ENCODE data around the gene TMEM258.

TMEM258 gene

GRCh38 chr11:61760946-61761345 is 31.5 kb downstream of the TMEM258 start:
- no peak overlapping the region for H3K4me3 ChIP-seq (ENCODE audit: low read depth in 1 of 2, low read length in 2 of 2)
- no peak overlapping the region for H3K9ac ChIP-seq (ENCODE audit: low read depth in 1 of 2, low read length in 2 of 2)
- H3K27me3 ChIP-seq (ENCODE audit: control insufficient read depth in 1 of 2, insufficient read depth in 2 of 2, low read length in 2 of 2) = peaks cover 0 to 3% of the 10 kb centered on the region in 2 donors
- H3K27ac ChIP-seq (ENCODE audit: low read depth, low read length) = no peak overlapping the region
- H3K36me3 ChIP-seq (ENCODE audit: control insufficient read depth in 1 of 2, insufficient read depth in 2 of 2, low read length in 2 of 2) = peaks cover 0 to 3% of the 10 kb centered on the region in 2 donors
- no peaks in the 10 kb centered on the region for H3K9me3 ChIP-seq (ENCODE audit: control insufficient read depth in 1 of 2, low read length in 2 of 2)
- H3K4me1 ChIP-seq (ENCODE audit: control insufficient read depth in 1 of 2, insufficient read depth in 2 of 2, low read length in 2 of 2) = peaks cover 29 to 30% of the 10 kb centered on the region in 2 donors

GRCh38 chr11:61757213-61757862 is 35.1 kb downstream of the TMEM258 start:
- Histone ChIP-seq H3K27ac (ENCODE audit: low read depth, low read length) (peak overlapping the region; percentile 77), H3K27me3 (ENCODE audit: control insufficient read depth in 1 of 2, insufficient read depth in 2 of 2, low read length in 2 of 2) (no peaks in the 10 kb centered on the region), H3K4me3 (ENCODE audit: low read depth in 1 of 2, low read length in 2 of 2) (peak overlapping the region; percentile 46 to 65), H3K9ac (ENCODE audit: low read depth in 1 of 2, low read length in 2 of 2) (peak overlapping the region; percentile 48 to 94), H3K4me1 (ENCODE audit: control insufficient read depth in 1 of 2, insufficient read depth in 2 of 2, low read length in 2 of 2) (peaks cover 52% of the 10 kb centered on the region in 2 donors), H3K9me3 (ENCODE audit: control insufficient read depth in 1 of 2, low read length in 2 of 2) (no peaks in the 10 kb centered on the region), H3K36me3 (ENCODE audit: control insufficient read depth in 1 of 2, insufficient read depth in 2 of 2, low read length in 2 of 2) (peaks cover 0 to 3% of the 10 kb centered on the region in 2 donors)

- H3K9ac ChIP-seq (ENCODE audit: low read depth in 1 of 2, low read length in 2 of 2) = peak overlapping the region; percentile 61 to 94
- H3K27me3 ChIP-seq (ENCODE audit: control insufficient read depth in 1 of 2, insufficient read depth in 2 of 2, low read length in 2 of 2) = no peaks in the 10 kb centered on the region
- peaks cover 52 to 57% of the 10 kb centered on the region in 2 donors for H3K4me1 ChIP-seq (ENCODE audit: control insufficient read depth in 1 of 2, insufficient read depth in 2 of 2, low read length in 2 of 2)
- H3K4me3 ChIP-seq (ENCODE audit: low read depth in 1 of 2, low read length in 2 of 2) = peak overlapping the region; percentile 46 to 78
- H3K9me3 ChIP-seq (ENCODE audit: control insufficient read depth in 1 of 2, low read length in 2 of 2) = no peaks in the 10 kb centered on the region
- H3K27ac ChIP-seq (ENCODE audit: low read depth, low read length) = peak overlapping the region; percentile 88
- peaks cover 0 to 3% of the 10 kb centered on the region in 2 donors for H3K36me3 ChIP-seq (ENCODE audit: control insufficient read depth in 1 of 2, insufficient read depth in 2 of 2, low read length in 2 of 2)
These were observed 35.8 kb downstream of the TMEM258 start for GRCh38 chr11:61756452-61757212.

- Histone ChIP-seq H3K4me1 (ENCODE audit: control insufficient read depth in 1 of 2, insufficient read depth in 2 of 2, low read length in 2 of 2) (peaks cover 52 to 57% of the 10 kb centered on the region in 2 donors), H3K27me3 (ENCODE audit: control insufficient read depth in 1 of 2, insufficient read depth in 2 of 2, low read length in 2 of 2) (peaks cover 0 to 3% of the 10 kb centered on the region in 2 donors), H3K4me3 (ENCODE audit: low read depth in 1 of 2, low read length in 2 of 2) (peak overlapping the region; percentile 6 to 78), H3K9me3 (ENCODE audit: control insufficient read depth in 1 of 2, low read length in 2 of 2) (no peaks in the 10 kb centered on the region), H3K27ac (ENCODE audit: low read depth, low read length) (peak overlapping the region; percentile 88), H3K36me3 (ENCODE audit: control insufficient read depth in 1 of 2, insufficient read depth in 2 of 2, low read length in 2 of 2) (peaks cover 0 to 3% of the 10 kb centered on the region in 2 donors), H3K9ac (ENCODE audit: low read depth in 1 of 2, low read length in 2 of 2) (peak overlapping the region; percentile 61 to 94)
These were observed 36.3 kb downstream of the TMEM258 start for GRCh38 chr11:61756147-61756451.

GRCh38 chr11:61754534-61755482 is 37.6 kb downstream of the TMEM258 start:
- Histone ChIP-seq H3K4me1 (ENCODE audit: control insufficient read depth in 1 of 2, insufficient read depth in 2 of 2, low read length in 2 of 2) (peaks cover 52 to 57% of the 10 kb centered on the region in 2 donors), H3K27ac (ENCODE audit: low read depth, low read length) (peak overlapping the region; percentile 88), H3K4me3 (ENCODE audit: low read depth in 1 of 2, low read length in 2 of 2) (peak overlapping the region; percentile 78 to 79), H3K27me3 (ENCODE audit: control insufficient read depth in 1 of 2, insufficient read depth in 2 of 2, low read length in 2 of 2) (peaks cover 0 to 3% of the 10 kb centered on the region in 2 donors), H3K9me3 (ENCODE audit: control insufficient read depth in 1 of 2, low read length in 2 of 2) (no peaks in the 10 kb centered on the region), H3K9ac (ENCODE audit: low read depth in 1 of 2, low read length in 2 of 2) (peak overlapping the region; percentile 86 to 94), H3K36me3 (ENCODE audit: control insufficient read depth in 1 of 2, insufficient read depth in 2 of 2, low read length in 2 of 2) (peaks cover 0 to 3% of the 10 kb centered on the region in 2 donors)

- Histone ChIP-seq H3K36me3 (ENCODE audit: control insufficient read depth in 1 of 2, insufficient read depth in 2 of 2, low read length in 2 of 2) (peaks cover 0 to 2% of the 10 kb centered on the region in 2 donors), H3K9ac (ENCODE audit: low read depth in 1 of 2, low read length in 2 of 2) (peak overlapping the region; percentile 86 to 94), H3K4me3 (ENCODE audit: low read depth in 1 of 2, low read length in 2 of 2) (peak overlapping the region; percentile 78 to 79), H3K27ac (ENCODE audit: low read depth, low read length) (peak overlapping the region; percentile 54), H3K27me3 (ENCODE audit: control insufficient read depth in 1 of 2, insufficient read depth in 2 of 2, low read length in 2 of 2) (peaks cover 0 to 3% of the 10 kb centered on the region in 2 donors), H3K9me3 (ENCODE audit: control insufficient read depth in 1 of 2, low read length in 2 of 2) (no peaks in the 10 kb centered on the region), H3K4me1 (ENCODE audit: control insufficient read depth in 1 of 2, insufficient read depth in 2 of 2, low read length in 2 of 2) (peaks cover 48 to 53% of the 10 kb centered on the region in 2 donors)
These were observed 38.7 kb downstream of the TMEM258 start for GRCh38 chr11:61753672-61754071.

- Histone ChIP-seq H3K4me1 (ENCODE audit: control insufficient read depth in 1 of 2, insufficient read depth in 2 of 2, low read length in 2 of 2) (peaks cover 43 to 47% of the 10 kb centered on the region in 2 donors), H3K27ac (ENCODE audit: low read depth, low read length) (peak overlapping the region; percentile 44), H3K9me3 (ENCODE audit: control insufficient read depth in 1 of 2, low read length in 2 of 2) (no peaks in the 10 kb centered on the region), H3K36me3 (ENCODE audit: control insufficient read depth in 1 of 2, insufficient read depth in 2 of 2, low read length in 2 of 2) (no peaks in the 10 kb centered on the region), H3K4me3 (ENCODE audit: low read depth in 1 of 2, low read length in 2 of 2) (peak overlapping the region; percentile 78 to 79), H3K27me3 (ENCODE audit: control insufficient read depth in 1 of 2, insufficient read depth in 2 of 2, low read length in 2 of 2) (peaks cover 0 to 3% of the 10 kb centered on the region in 2 donors), H3K9ac (ENCODE audit: low read depth in 1 of 2, low read length in 2 of 2) (peak overlapping the region; percentile 86 to 94)
These were observed 39.4 kb downstream of the TMEM258 start for GRCh38 chr11:61752925-61753521.

- H3K9ac ChIP-seq (ENCODE audit: low read depth in 1 of 2, low read length in 2 of 2) = peak within 1 kb of the TSS; percentile 86 to 94
- peak within 1 kb of the TSS; percentile 78 to 79 for H3K4me3 ChIP-seq (ENCODE audit: low read depth in 1 of 2, low read length in 2 of 2)
- no peaks in the 10 kb centered on the region for H3K36me3 ChIP-seq (ENCODE audit: control insufficient read depth in 1 of 2, insufficient read depth in 2 of 2, low read length in 2 of 2)
- H3K4me1 ChIP-seq (ENCODE audit: control insufficient read depth in 1 of 2, insufficient read depth in 2 of 2, low read length in 2 of 2) = peaks cover 43 to 48% of the 10 kb centered on the region in 2 donors
- H3K9me3 ChIP-seq (ENCODE audit: control insufficient read depth in 1 of 2, low read length in 2 of 2) = no peaks in the 10 kb centered on the region
- peak within 1 kb of the TSS; percentile 44 for H3K27ac ChIP-seq (ENCODE audit: low read depth, low read length)
- H3K27me3 ChIP-seq (ENCODE audit: control insufficient read depth in 1 of 2, insufficient read depth in 2 of 2, low read length in 2 of 2) = peaks cover 0 to 3% of the 10 kb centered on the region in 2 donors
These were observed 40.1 kb downstream of the TMEM258 start, which contains the start of gene MYRF for GRCh38 chr11:61752117-61752924. Gene MYRF, plus strand, starts transcription at chr11:61752636. Its CDS starts 109 bp downstream, at chr11:61752745.

- Histone ChIP-seq H3K27ac (ENCODE audit: low read depth, low read length) (no peak overlapping the region), H3K36me3 (ENCODE audit: control insufficient read depth in 1 of 2, insufficient read depth in 2 of 2, low read length in 2 of 2) (no peaks in the 10 kb centered on the region), H3K9ac (ENCODE audit: low read depth in 1 of 2, low read length in 2 of 2) (no peak overlapping the region), H3K9me3 (ENCODE audit: control insufficient read depth in 1 of 2, low read length in 2 of 2) (no peaks in the 10 kb centered on the region), H3K4me1 (ENCODE audit: control insufficient read depth in 1 of 2, insufficient read depth in 2 of 2, low read length in 2 of 2) (peaks cover 41 to 43% of the 10 kb centered on the region in 2 donors), H3K27me3 (ENCODE audit: control insufficient read depth in 1 of 2, insufficient read depth in 2 of 2, low read length in 2 of 2) (peaks cover 0 to 3% of the 10 kb centered on the region in 2 donors), H3K4me3 (ENCODE audit: low read depth in 1 of 2, low read length in 2 of 2) (no peak overlapping the region)
These were observed 41.0 kb downstream of the TMEM258 start for GRCh38 chr11:61751384-61751783.
